ENCODE data around the gene NECTIN1.

NECTIN1 gene

GRCh38 chr11:119741369-119742262 is 12.6 kb upstream of the NECTIN1 start:
- Histone ChIP-seq H3K4me3 (peak overlapping the region; percentile 66), H3K27ac (no peak overlapping the region)
- TF ChIP-seq, protein P1, sequence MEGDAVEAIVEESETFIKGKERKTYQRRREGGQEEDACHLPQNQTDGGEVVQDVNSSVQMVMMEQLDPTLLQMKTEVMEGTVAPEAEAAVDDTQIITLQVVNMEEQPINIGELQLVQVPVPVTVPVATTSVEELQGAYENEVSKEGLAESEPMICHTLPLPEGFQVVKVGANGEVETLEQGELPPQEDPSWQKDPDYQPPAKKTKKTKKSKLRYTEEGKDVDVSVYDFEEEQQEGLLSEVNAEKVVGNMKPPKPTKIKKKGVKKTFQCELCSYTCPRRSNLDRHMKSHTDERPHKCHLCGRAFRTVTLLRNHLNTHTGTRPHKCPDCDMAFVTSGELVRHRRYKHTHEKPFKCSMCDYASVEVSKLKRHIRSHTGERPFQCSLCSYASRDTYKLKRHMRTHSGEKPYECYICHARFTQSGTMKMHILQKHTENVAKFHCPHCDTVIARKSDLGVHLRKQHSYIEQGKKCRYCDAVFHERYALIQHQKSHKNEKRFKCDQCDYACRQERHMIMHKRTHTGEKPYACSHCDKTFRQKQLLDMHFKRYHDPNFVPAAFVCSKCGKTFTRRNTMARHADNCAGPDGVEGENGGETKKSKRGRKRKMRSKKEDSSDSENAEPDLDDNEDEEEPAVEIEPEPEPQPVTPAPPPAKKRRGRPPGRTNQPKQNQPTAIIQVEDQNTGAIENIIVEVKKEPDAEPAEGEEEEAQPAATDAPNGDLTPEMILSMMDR (IDR thresholded peaks at IDR 0.05), result peak; percentile 61
- DNase-seq (ENCODE audit: low spot score), result no peak

DNA sequence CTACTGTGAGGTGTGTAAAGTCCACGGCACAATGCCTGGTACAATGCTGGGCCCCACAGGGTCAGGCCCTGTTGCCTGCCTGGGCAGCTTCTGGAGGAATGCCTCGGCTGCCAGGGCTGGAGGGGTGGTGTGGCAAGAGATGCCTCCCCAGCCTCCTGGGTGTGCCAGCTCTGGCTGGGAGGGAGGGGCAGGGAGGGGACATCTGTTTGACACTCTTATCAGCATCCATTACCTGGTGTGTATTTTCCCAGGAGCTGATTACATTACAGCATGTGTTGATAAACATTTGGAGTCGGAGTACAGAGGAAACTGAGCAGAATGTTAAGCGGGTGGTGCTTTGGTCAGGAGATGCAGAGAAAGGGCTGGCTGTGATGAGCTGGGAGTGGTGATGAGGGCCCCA is 11.0 kb upstream of the NECTIN1 start:
- no peak for DNase-seq (ENCODE audit: low spot score)
- TF ChIP-seq, protein P1 (IDR thresholded peaks at IDR 0.05), result no peak

DNA sequence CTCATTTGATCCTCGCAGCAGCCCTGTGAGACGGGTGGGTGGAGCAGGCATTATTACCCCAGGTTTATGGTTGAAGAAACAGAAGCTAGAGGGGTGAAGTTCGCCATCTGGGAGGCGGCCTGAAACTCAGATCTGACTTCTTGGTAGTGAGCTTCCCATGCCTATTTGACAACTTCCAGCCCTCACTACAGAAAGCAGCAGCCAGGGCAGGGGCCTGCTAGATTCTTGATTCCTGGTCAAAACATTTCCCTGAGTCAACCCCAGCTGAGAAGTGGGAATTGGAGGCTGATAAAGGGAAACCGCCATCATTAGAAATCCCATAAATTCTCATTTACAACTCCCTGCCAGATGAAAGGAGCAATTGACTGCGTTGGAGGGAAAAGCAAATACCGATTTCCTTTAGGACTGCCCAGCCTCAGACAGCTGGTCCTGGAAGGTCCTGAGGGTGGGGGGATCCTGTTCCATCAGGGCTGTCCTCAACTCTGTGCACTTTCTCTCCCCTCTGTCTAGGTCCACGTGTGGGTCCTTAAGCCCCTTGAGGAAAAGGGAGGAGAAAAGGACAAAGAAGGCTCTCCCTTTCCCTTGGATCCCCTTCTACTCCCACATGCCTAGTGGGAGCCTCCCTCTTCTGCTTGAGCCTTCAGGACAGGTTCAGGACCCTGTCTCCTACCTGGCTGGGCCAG is 10.2 kb upstream of the NECTIN1 start:
- Histone ChIP-seq H3K4me3 (no peak overlapping the region), H3K27ac (no peak overlapping the region)
- no peak for DNase-seq (ENCODE audit: low spot score)
- TF ChIP-seq, protein P1 (IDR thresholded peaks at IDR 0.05), result no peak

More for the DNA sequence above, 11.0 kb upstream of the NECTIN1 start:
- H3K27ac ChIP-seq, result no peak overlapping the region
- no peak overlapping the region for H3K4me3 ChIP-seq

- TF ChIP-seq, protein P1 (IDR thresholded peaks at IDR 0.05), result no peak
- DNase-seq (ENCODE audit: low spot score), result no peak
- no peak overlapping the region for H3K27ac ChIP-seq
- no peak overlapping the region for H3K4me3 ChIP-seq
Observed at GRCh38 chr11:119738059-119738439, 9.0 kb upstream of the NECTIN1 start.

DNA sequence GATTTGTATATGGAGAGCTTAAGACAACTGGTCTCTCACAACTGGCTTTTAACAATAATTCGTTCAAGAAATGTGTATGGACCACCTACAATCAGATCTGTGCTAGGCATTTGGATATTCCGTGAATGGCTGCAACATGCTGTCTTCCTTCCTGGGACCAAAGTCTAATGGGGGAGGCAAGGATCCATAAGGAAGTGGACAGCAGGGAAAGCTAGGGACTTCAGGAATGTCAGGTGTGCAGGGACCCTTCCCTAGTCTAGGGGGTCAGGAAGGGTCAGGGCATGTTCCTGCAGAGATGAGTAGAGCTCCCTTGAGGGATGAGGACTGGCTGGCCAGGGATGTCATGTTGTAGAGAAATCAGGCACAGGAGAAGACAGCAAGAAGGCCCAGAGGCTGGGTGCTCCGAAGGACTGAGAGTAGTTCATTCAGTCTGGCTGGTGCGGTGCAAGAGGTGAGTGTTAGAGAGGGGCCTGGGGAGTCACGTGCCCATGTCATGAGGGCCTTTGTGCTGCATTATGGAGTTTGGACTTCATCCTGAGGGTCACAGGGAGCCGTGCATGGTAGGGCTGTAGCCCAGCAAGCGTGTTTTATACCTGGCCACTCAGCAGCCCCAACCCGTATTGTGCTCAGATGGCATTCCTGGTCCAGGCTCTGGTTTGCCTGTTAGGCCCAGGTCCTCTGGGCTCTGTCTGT is 8.5 kb upstream of the NECTIN1 start:
- DNase-seq (ENCODE audit: low spot score), result no peak
- no peak overlapping the region for H3K4me3 ChIP-seq
- TF ChIP-seq, protein P1 (IDR thresholded peaks at IDR 0.05), result no peak
- H3K27ac ChIP-seq, result no peak overlapping the region

GRCh38 chr11:119734788-119735187 is 5.8 kb upstream of the NECTIN1 start:
- H3K27ac ChIP-seq, result no peak overlapping the region
- H3K4me3 ChIP-seq, result no peak overlapping the region
- TF ChIP-seq, protein P1 (IDR thresholded peaks at IDR 0.05), result no peak
- DNase-seq (ENCODE audit: low spot score), result no peak

Measured in coronary artery (tissue), 2 donors.